NB4 (cell line): ENCODE measurements around the gene DUOX1.

ENCODE experiments used
- CTCF ChIP-seq: IDR thresholded peaks from one replicate; pipeline ENCODE4 v1.5.1; 2012; ENCODE audit warnings: low read depth, low read length
- MAX ChIP-seq: IDR thresholded peaks from 2 replicates; pipeline ENCODE4 v1.6.1; 2011; ENCODE audit warnings: low read depth, low read length

GRCh38 chr15:45187578-45187893 lies 57.7 kb downstream of the DUOX1 start:
- TF ChIP-seq CTCF (no peak), MAX (no peak)
